GM23248 (cell line): ENCODE results near the gene FANCD2OS. TPM values are rescaled to one million over a fixed set of nuclear protein-coding genes. Genes with fewer than 3 reads are reported as not detected.
A peak's percentile ranks its signal among the peaks of the same experiment; 100 is the strongest.
"Not testable (repeated sequence)": the region's sequence is repeated elsewhere in the genome, so short reads cannot be mapped to it uniquely, and the experiment has no call there.

Experiments used
- DNase-seq: peaks from one replicate; pipeline ENCODE4 v3.0.0-alpha.2; 2015
- H2AFZ ChIP-seq: fragments of 200-600 bp; sonication (generic); 2 replicates; pipeline ENCODE4 v1.6.1; 2016; ENCODE audit warnings: antibody characterized with exemption
- H3F3A ChIP-seq: fragments of 200-600 bp; sonication (generic); 2 replicates; pipeline ENCODE4 v1.6.1; 2016; ENCODE audit warnings: mild to moderate bottlenecking, antibody characterized with exemption, mixed run types; ENCODE audit not compliant: insufficient read depth
- H3K27ac ChIP-seq: fragments of 200-600 bp; sonication (generic); 2 replicates; pipeline ENCODE4 v1.5.1; 2016; ENCODE audit warnings: mild to moderate bottlenecking
- H3K27me3 ChIP-seq: fragments of 200-600 bp; sonication (generic); replicated peaks from 2 replicates; pipeline ENCODE4 v1.6.1; 2016; ENCODE audit warnings: mild to moderate bottlenecking; ENCODE audit not compliant: insufficient read depth
- H3K36me3 ChIP-seq: fragments of 200-600 bp; sonication (generic); 2 replicates; pipeline ENCODE4 v1.6.1; 2016; ENCODE audit warnings: low read depth, mild to moderate bottlenecking
- H3K4me1 ChIP-seq: fragments of 200-600 bp; sonication (generic); 2 replicates; pipeline ENCODE4 v1.6.1; 2016; ENCODE audit warnings: mild to moderate bottlenecking; ENCODE audit not compliant: insufficient read depth
- H3K4me2 ChIP-seq: fragments of 200-600 bp; sonication (generic); one replicate; pipeline ENCODE4 v1.6.1; 2016; ENCODE audit warnings: mild to moderate bottlenecking; ENCODE audit not compliant: unreplicated experiment
- H3K4me3 ChIP-seq: fragments of 200-600 bp; sonication (generic); 2 replicates; pipeline ENCODE4 v1.5.1; 2016; ENCODE audit warnings: mild to moderate bottlenecking
- H3K79me2 ChIP-seq: fragments of 200-600 bp; sonication (generic); 2 replicates; pipeline ENCODE4 v1.6.1; 2016; ENCODE audit warnings: mild to moderate bottlenecking; ENCODE audit not compliant: insufficient read depth
- H3K9ac ChIP-seq: fragments of 200-600 bp; sonication (generic); 2 replicates; pipeline ENCODE4 v1.6.1; 2016; ENCODE audit warnings: mild to moderate bottlenecking
- H3K9me2 ChIP-seq: fragments of 200-600 bp; sonication (generic); 2 replicates; pipeline ENCODE4 v1.6.1; 2016; ENCODE audit warnings: mixed run types, mild to moderate bottlenecking, moderate library complexity; ENCODE audit not compliant: insufficient read depth
- H3K9me3 ChIP-seq: fragments of 200-600 bp; sonication (generic); one replicate; pipeline ENCODE4 v1.6.1; 2017; ENCODE audit warnings: low read depth
- H4K20me1 ChIP-seq: fragments of 200-600 bp; sonication (generic); 2 replicates; pipeline ENCODE4 v1.6.0; 2016; ENCODE audit not compliant: insufficient read depth
- EZH2 ChIP-seq: fragments of 200-600 bp; sonication (generic); IDR thresholded peaks from 2 replicates; pipeline ENCODE4 v1.6.1; 2018; ENCODE audit warnings: antibody characterized with exemption, mild to moderate bottlenecking; ENCODE audit not compliant: insufficient read depth, poor library complexity, severe bottlenecking
- EZH2phosphoT487 ChIP-seq: fragments of 200-600 bp; sonication (generic); IDR thresholded peaks from 2 replicates; pipeline ENCODE4 v1.6.1; 2018; ENCODE audit warnings: antibody characterized with exemption, moderate library complexity, mild to moderate bottlenecking, low read depth; ENCODE audit not compliant: insufficient read depth
- WGBS, 2 experiments: methylation state at CpG; one replicate each; pipeline ENCODE4 v1.1.6; 2015 to 2017; ENCODE audit warnings: low lambda C conversion rate in 2 of 2, low coverage in 1 of 2; ENCODE audit errors: missing lambda C conversion rate in 2 of 2; 5-methylcytosine and 5-hydroxymethylcytosine counted together
- in situ Hi-C: fragments of 300-500 bp; cut with MboI; formaldehyde crosslinking; loops from 2 replicates; pipeline ENCODE4 v1.15.0; 2020
- polyA plus RNA-seq: library from polyadenylated mRNA; unstranded; fragments of >200 nt; fragmentation: Nextera tagmentation; extraction: Ambion mirVana; gene quantifications from 2 replicates; pipeline ENCODE4 v1.2.1, GENCODE V29; 2016
- total RNA-seq: library from RNA; depleted of rRNA; stranded (reverse); fragments of >200 nt; shearing (Covaris generic); gene quantifications from 2 replicates; pipeline ENCODE4 v1.2.3, GENCODE V29; 2014; rRNA removed

The FANCD2OS gene
- total and polyA plus RNA-seq, 2 experiments from 2014 or later, result not detected

DNA sequence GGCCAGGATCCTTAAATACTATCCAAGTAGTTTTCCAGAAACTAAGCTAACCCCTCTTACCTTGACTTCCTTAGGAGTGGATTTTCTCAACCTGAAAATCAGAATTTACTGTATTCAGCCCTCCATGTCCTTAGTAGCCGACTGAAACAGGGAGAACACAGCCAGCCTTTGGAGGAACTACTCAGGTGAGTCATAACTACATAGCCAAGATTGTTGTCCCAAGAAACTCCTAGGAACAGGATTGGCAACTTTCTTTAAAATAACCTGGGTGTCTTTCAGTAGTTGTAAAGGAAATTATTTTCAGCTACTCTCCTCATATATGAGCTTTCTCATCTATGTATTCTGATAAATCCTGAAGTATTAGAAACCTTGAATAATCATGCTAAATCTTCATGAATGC lies 22.3 kb downstream of the FANCD2OS start:
- Histone ChIP-seq H3K36me3 (no peaks in the 10 kb centered on the region), H3K27me3 (no peaks in the 10 kb centered on the region), H3K4me1 (no peaks in the 10 kb centered on the region), H3K9ac (no peak overlapping the region), H3K9me3 (no peaks in the 10 kb centered on the region), H4K20me1 (no peaks in the 10 kb centered on the region), H3K4me3 (no peak overlapping the region), H3K79me2 (no peaks in the 10 kb centered on the region), H3K4me2 (no peak overlapping the region), H3K27ac (no peak overlapping the region), H3F3A (no peaks in the 10 kb centered on the region), H2AFZ (no peak overlapping the region), H3K9me2 (no peaks in the 10 kb centered on the region)
- in situ Hi-C loops, result no loop called here
- 97 to 100% methylated on average over 1 of the region's 1 CpG for WGBS, 2 experiments
- TF ChIP-seq EZH2 (no peak), EZH2phosphoT487 (no peak)
- no peak for DNase-seq

DNA sequence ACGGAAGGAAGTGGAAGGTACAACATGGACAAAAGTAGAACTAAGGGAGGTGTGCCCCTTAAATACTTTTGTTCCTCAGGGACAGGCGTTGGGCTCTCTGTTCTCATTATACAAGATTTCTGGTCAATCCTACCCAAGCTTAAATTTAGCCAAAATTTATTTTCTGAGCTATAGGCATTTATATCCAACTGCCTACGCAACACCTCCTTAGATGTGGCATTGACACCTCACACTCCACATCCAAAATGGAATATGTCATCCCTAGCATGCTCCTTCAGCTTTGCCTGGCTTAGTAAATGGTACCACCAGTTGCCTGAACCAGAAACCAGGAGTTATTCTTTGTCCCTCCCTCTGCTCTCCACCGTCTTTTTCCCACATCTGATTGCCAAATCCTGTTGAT lies 26.2 kb downstream of the FANCD2OS start:
- Histone ChIP-seq H3F3A (no peaks in the 10 kb centered on the region), H3K36me3 (no peaks in the 10 kb centered on the region), H3K4me1 (no peaks in the 10 kb centered on the region), H3K27me3 (no peaks in the 10 kb centered on the region), H2AFZ (no peak overlapping the region), H3K9me2 (no peaks in the 10 kb centered on the region), H3K9ac (no peak overlapping the region), H3K4me3 (no peak overlapping the region), H4K20me1 (no peaks in the 10 kb centered on the region), H3K4me2 (no peak overlapping the region), H3K79me2 (no peaks in the 10 kb centered on the region), H3K9me3 (no peaks in the 10 kb centered on the region), H3K27ac (no peak overlapping the region)
- WGBS, 2 experiments, result 98 to 99% methylated on average over 4 of the region's 4 CpGs
- in situ Hi-C loops, result no loop called here
- TF ChIP-seq EZH2, result no peak
- TF ChIP-seq EZH2phosphoT487, result no peak
- DNase-seq, result no peak

DNA sequence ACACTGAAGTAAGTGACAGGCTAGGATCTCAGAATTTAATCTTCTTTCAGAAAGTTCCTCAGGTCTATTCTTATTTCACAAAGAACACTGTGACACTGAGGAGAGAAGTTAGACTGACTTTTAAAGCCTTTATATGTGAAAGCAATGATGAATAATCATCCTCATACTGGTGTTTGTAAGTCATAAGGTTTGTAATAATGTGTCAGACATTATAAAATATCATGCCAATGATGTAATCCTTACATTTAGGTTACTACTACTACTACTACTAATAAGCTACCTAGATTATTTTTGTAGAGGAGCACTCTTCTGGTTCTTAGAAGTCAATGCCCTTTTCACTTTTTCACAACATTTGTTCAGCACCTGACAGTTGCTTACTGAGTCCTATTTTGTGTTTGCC lies 33.4 kb downstream of the FANCD2OS start:
- Histone ChIP-seq H3K27me3 (no peaks in the 10 kb centered on the region), H3K36me3 (no peaks in the 10 kb centered on the region), H3K4me2 (no peak overlapping the region), H4K20me1 (no peaks in the 10 kb centered on the region), H3F3A (0 out of 2 replicates have a peak, but pooled peaks cover 6% of the 10 kb centered on the region), H3K9ac (no peak overlapping the region), H2AFZ (no peak overlapping the region), H3K27ac (no peak overlapping the region), H3K4me3 (no peak overlapping the region), H3K9me3 (no peaks in the 10 kb centered on the region), H3K9me2 (no peaks in the 10 kb centered on the region), H3K4me1 (no peaks in the 10 kb centered on the region), H3K79me2 (no peaks in the 10 kb centered on the region)
- in situ Hi-C loops, result no loop called here
- TF ChIP-seq EZH2, result no peak
- peak; percentile 50 for DNase-seq

DNA sequence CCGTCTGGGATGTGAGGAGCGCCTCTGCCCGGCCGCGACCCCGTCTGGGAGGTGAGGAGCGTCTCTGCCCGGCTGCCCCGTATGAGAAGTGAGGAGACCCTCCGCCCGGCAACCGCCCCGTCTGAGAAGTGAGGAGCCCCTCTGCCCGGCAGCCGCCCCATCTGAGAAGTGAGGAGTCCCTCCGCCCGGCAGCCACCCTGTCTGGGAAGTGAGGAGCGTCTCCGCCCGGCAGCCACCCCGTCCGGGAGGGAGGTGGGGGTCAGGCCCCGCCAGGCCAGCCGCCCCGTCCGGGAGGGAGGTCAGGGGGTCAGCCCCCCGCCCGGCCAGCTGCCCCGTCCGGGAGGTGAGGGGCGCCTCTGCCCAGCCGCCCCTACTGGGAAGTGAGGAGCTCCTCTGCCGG lies 38.0 kb downstream of the FANCD2OS start:
- 99 to 100% methylated on average over 3 to 23 of the region's 33 CpGs for WGBS, 2 experiments
- H3K9me3 ChIP-seq, result not testable (repeated sequence)

DNA sequence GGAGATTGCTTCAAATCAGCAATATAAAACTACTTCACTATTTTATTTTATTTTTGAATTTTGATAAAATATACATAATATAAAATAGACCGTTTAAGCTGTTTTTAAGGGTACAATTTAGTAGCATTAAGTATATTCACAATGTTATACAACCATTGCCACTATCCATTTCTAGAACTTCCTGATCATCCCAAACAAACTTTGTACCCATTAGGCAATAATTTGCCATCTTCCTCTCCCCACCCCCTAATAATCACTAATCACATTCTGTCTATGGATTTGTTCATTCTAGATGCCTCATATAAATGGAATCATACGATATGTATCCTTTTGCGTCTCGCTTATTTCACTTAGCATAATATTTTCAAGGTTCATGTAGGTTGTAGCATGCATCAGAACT lies 53.0 kb downstream of the FANCD2OS start:
- no peaks in the 10 kb centered on the region for H4K20me1 ChIP-seq
- no peak for DNase-seq
- no peak overlapping the region for H3K27ac ChIP-seq
- no peak overlapping the region for H3K9ac ChIP-seq
- no peak overlapping the region for H3K4me3 ChIP-seq
- no peak overlapping the region for H3K4me2 ChIP-seq
- no peaks in the 10 kb centered on the region for H3F3A ChIP-seq
- H3K9me3 ChIP-seq, result no peaks in the 10 kb centered on the region
- no peaks in the 10 kb centered on the region for H3K27me3 ChIP-seq
- WGBS, 2 experiments, result 97% methylated on average over 4 of the region's 4 CpGs
- H3K4me1 ChIP-seq, result no peaks in the 10 kb centered on the region
- in situ Hi-C loops, result no loop called here
- no peaks in the 10 kb centered on the region for H3K36me3 ChIP-seq
- H3K79me2 ChIP-seq, result no peaks in the 10 kb centered on the region
- TF ChIP-seq EZH2phosphoT487, result no peak
- no peak for TF ChIP-seq EZH2
- no peak overlapping the region for H2AFZ ChIP-seq
- no peaks in the 10 kb centered on the region for H3K9me2 ChIP-seq

More for the DNA sequence above, 38.0 kb downstream of the FANCD2OS start:
- H3K79me2 ChIP-seq, H3K4me3 ChIP-seq, H3K4me1 ChIP-seq, H2AFZ ChIP-seq, H3K36me3 ChIP-seq, H3F3A ChIP-seq, in situ Hi-C loops, H3K4me2 ChIP-seq, H4K20me1 ChIP-seq, H3K9me2 ChIP-seq, H3K27me3 ChIP-seq, DNase-seq, H3K9ac ChIP-seq, H3K27ac ChIP-seq: not testable (repeated sequence)

Other genes starting within 250 kb of the FANCD2OS start
- gene CIDEC, start 228.0 kb downstream of the FANCD2OS start, total RNA-seq, result not detected in 2 replicates
- not detected in 2 replicates for gene CIDEC, start 228.0 kb downstream of the FANCD2OS start, polyA plus RNA-seq
- 32.9 and 35.7 TPM in 2 replicates for gene JAGN1, start 217.6 kb downstream of the FANCD2OS start, total RNA-seq
- 45.3 and 46.8 TPM in 2 replicates for gene JAGN1, start 217.6 kb downstream of the FANCD2OS start, polyA plus RNA-seq
- gene IL17RE, start 205.4 kb downstream of the FANCD2OS start, total RNA-seq, result 0.51 and 5.5 TPM in 2 replicates
- gene IL17RE, start 205.4 kb downstream of the FANCD2OS start, polyA plus RNA-seq, result 0.24 and 0.27 TPM in 2 replicates
- 41.8 and 49.4 TPM in 2 replicates for gene IL17RC, start 191.2 kb downstream of the FANCD2OS start, total RNA-seq
- 20.5 and 25.3 TPM in 2 replicates for gene IL17RC, start 191.2 kb downstream of the FANCD2OS start, polyA plus RNA-seq
- 18.2 and 29.5 TPM in 2 replicates for gene CRELD1, start 174.4 kb downstream of the FANCD2OS start, total RNA-seq
- 19.2 and 19.9 TPM in 2 replicates for gene CRELD1, start 174.4 kb downstream of the FANCD2OS start, polyA plus RNA-seq
- 2.9 and 7.5 TPM in 2 replicates for gene PRRT3, start 155.8 kb downstream of the FANCD2OS start, total RNA-seq
- gene PRRT3, start 155.8 kb downstream of the FANCD2OS start, polyA plus RNA-seq, result 4.3 and 4.5 TPM in 2 replicates
- 44.3 and 130 TPM in 2 replicates for gene EMC3, start 121.4 kb downstream of the FANCD2OS start, total RNA-seq
- 139 and 154 TPM in 2 replicates for gene EMC3, start 121.4 kb downstream of the FANCD2OS start, polyA plus RNA-seq
- 6.1 and 7.0 TPM in 2 replicates for gene FANCD2, start 81.8 kb downstream of the FANCD2OS start, total RNA-seq
- gene FANCD2, start 81.8 kb downstream of the FANCD2OS start, polyA plus RNA-seq, result 3.8 and 4.4 TPM in 2 replicates
- gene BRK1, start 7.4 kb upstream of the FANCD2OS start, total RNA-seq, result 116 and 180 TPM in 2 replicates
- gene BRK1, start 7.4 kb upstream of the FANCD2OS start, polyA plus RNA-seq, result 293 and 295 TPM in 2 replicates
- gene VHL, start 33.5 kb upstream of the FANCD2OS start, total RNA-seq, result 35.2 and 42.7 TPM in 2 replicates
- gene VHL, start 33.5 kb upstream of the FANCD2OS start, polyA plus RNA-seq, result 16.2 and 17.7 TPM in 2 replicates
- gene IRAK2, start 56.7 kb upstream of the FANCD2OS start, total RNA-seq, result 0.89 and 2.1 TPM in 2 replicates
- 1.1 TPM in 2 replicates for gene IRAK2, start 56.7 kb upstream of the FANCD2OS start, polyA plus RNA-seq
- 8.4 and 10.1 TPM in 2 replicates for gene TATDN2, start 140.2 kb upstream of the FANCD2OS start, total RNA-seq
- gene TATDN2, start 140.2 kb upstream of the FANCD2OS start, polyA plus RNA-seq, result 4.6 and 4.9 TPM in 2 replicates
- gene GHRL, start 184.7 kb upstream of the FANCD2OS start, total RNA-seq, result not detected in 2 replicates
- 0.71 TPM in 1 of 2 replicates, not detected in the other for gene GHRL, start 184.7 kb upstream of the FANCD2OS start, polyA plus RNA-seq
- gene SEC13, start 212.9 kb upstream of the FANCD2OS start, total RNA-seq, result 190 and 219 TPM in 2 replicates
- 304 and 307 TPM in 2 replicates for gene SEC13, start 212.9 kb upstream of the FANCD2OS start, polyA plus RNA-seq